ENCODE data around the gene SPEF2. TPM values are rescaled to one million over a fixed set of nuclear protein-coding genes. Genes with fewer than 3 reads are reported as not detected.

SPEF2 gene
- total and polyA plus RNA-seq, 12 donors = 3.3 to 19.7 (median 7.9) TPM

DNA sequence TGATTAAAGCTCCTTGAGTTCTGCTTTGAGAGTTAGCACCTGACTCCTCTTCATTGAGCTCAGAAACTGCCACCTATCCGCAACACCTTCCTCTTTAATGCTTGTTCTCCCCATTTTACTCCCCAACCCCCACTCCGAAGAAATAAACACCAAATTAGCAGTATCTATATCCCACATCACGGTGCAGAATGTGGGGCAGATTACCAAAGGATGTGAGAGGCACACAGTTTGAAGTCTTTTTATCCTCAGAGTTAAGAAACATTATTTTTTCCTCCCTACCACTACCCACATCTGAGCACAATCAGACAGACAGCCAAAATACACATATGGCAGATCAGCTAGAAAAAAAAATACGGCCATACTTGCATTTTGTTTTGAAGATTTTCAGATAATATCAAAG is 212.9 kb downstream of the SPEF2 start:
- WGBS, 4 donors = 79 to 83% (median 81%) methylated on average over 4 of the region's 4 CpGs
- Histone ChIP-seq H3K27me3 (no peaks in the 10 kb centered on the region), H3K4me3 (no peak overlapping the region), H3K27ac (no peak overlapping the region), H3K9me3 (replicated peaks in 1 of 3) (no peaks in the 10 kb centered on the region), H3K4me1 (replicated peaks in 1 of 2) (no peaks in the 10 kb centered on the region), H3K36me3 (replicated peaks in 1 of 2) (no peaks in the 10 kb centered on the region)
- TF ChIP-seq, protein P1, sequence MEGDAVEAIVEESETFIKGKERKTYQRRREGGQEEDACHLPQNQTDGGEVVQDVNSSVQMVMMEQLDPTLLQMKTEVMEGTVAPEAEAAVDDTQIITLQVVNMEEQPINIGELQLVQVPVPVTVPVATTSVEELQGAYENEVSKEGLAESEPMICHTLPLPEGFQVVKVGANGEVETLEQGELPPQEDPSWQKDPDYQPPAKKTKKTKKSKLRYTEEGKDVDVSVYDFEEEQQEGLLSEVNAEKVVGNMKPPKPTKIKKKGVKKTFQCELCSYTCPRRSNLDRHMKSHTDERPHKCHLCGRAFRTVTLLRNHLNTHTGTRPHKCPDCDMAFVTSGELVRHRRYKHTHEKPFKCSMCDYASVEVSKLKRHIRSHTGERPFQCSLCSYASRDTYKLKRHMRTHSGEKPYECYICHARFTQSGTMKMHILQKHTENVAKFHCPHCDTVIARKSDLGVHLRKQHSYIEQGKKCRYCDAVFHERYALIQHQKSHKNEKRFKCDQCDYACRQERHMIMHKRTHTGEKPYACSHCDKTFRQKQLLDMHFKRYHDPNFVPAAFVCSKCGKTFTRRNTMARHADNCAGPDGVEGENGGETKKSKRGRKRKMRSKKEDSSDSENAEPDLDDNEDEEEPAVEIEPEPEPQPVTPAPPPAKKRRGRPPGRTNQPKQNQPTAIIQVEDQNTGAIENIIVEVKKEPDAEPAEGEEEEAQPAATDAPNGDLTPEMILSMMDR (IDR thresholded peaks at IDR 0.05) = no peak
- no peak for TF ChIP-seq POLR2A (IDR thresholded peaks at IDR 0.05)
- no peak for DNase-seq
- intact Hi-C loops (cut with DNase I) = no loop called here

DNA sequence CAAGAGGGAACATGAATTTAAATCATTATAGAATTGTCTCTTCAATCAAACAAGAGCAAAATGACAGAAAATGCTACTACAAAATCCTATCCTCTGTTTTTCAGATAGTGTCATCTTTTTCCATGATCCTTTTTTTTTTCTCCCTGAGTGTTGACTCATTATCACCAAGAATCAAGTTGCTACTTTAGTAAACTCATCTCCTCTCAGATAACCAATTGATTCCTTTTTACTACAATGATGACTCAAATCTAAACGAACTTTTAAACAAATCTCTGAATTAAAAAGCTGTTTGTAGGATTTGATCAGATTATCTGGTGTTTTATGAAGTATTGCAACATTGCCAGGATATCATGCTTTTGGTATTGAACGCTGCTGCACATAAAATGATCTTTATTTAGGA is 215.1 kb downstream of the SPEF2 start:
- Histone ChIP-seq H3K36me3 (replicated peaks in 1 of 2) (no peaks in the 10 kb centered on the region), H3K27ac (no peak overlapping the region), H3K4me3 (no peak overlapping the region), H3K9me3 (replicated peaks in 1 of 3) (no peaks in the 10 kb centered on the region), H3K4me1 (replicated peaks in 1 of 2) (no peaks in the 10 kb centered on the region), H3K27me3 (no peaks in the 10 kb centered on the region)
- DNase-seq = no peak
- 65 to 77% (median 73%) methylated on average over 2 of the region's 2 CpGs for WGBS, 4 donors
- intact Hi-C loops (cut with DNase I) = no loop called here
- TF ChIP-seq, protein P1 (IDR thresholded peaks at IDR 0.05) = no peak
- TF ChIP-seq POLR2A (IDR thresholded peaks at IDR 0.05) = no peak

DNA sequence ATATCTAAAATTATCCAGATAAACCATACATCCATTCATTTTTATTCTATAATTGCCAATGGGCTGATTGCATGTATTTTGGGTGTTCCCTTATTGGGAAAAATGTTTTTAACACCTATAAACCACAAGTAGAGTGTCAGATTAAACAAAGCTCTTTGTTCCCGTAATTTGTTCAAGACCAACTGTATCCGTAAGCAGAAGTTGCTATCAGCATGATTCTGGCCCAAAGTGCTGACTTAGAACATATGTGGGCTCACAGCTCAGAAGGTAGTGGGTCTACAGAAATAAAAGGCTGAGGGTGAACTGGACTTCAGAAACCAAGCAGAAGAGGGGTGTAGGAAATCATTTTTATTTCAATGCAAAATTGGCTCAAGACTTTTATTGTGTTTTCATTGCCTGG is 215.6 kb downstream of the SPEF2 start:
- Histone ChIP-seq H3K36me3 (replicated peaks in 1 of 2) (no peaks in the 10 kb centered on the region), H3K4me3 (no peak overlapping the region), H3K27me3 (no peaks in the 10 kb centered on the region), H3K27ac (no peak overlapping the region), H3K9me3 (replicated peaks in 1 of 3) (no peaks in the 10 kb centered on the region), H3K4me1 (replicated peaks in 1 of 2) (no peaks in the 10 kb centered on the region)
- TF ChIP-seq, protein P1 (IDR thresholded peaks at IDR 0.05) = no peak
- no peak for TF ChIP-seq POLR2A (IDR thresholded peaks at IDR 0.05)
- DNase-seq = no peak
- WGBS, 4 donors = 82 to 89% (median 83%) methylated on average over 2 of the region's 2 CpGs
- intact Hi-C loops (cut with DNase I) = no loop called here

DNA sequence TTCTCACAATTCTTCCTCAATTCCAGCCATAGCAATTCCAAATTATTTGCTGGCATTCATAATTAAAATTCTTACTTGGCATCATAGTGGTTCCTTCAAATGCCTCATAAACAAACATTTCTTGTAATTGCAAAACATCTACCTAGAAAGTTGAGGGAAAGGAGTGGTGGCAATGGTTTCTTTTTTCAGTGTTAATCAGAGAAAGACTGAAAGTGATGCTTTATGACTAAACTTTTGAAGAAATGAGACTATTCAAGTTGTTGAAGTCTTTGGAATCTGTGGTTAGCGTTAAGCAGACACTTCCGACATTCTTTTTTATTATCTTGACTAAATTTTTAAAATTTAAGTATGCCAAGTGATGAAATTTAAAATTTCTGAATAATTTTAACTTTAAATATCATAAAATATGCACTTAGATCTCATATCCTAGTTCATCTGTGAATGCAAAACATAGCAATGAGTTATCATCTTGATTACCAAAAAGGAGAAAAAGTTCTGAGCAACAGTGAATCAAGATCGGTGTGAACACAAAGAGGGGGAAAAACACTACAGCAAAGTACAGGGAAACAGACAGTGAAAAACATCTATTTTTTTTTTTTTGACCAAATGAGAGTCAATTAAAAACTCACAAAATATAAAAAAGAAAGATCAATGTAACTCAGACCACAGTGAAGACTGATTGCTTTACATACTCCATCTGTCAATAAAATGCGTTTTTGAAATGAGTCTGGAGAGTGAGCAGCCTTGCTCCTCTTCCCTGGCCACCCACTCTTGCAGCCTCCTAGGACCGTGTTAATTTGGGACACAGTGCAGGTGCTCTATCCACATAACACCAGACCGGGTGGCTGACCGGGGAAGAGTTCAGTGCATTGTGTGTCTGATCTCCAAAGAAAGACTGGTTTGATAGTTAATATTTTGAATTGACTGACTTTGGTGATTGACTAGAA is 218.4 kb downstream of the SPEF2 start:
- no peak overlapping the region for H3K27ac ChIP-seq
- TF ChIP-seq, protein P1 (IDR thresholded peaks at IDR 0.05) = no peak
- TF ChIP-seq POLR2A (IDR thresholded peaks at IDR 0.05) = no peak
- H3K4me3 ChIP-seq = no peak overlapping the region
- H3K9me3 ChIP-seq (replicated peaks in 1 of 3) = no peaks in the 10 kb centered on the region
- H3K27me3 ChIP-seq = no peaks in the 10 kb centered on the region
- intact Hi-C loops (cut with DNase I) = no loop called here
- H3K4me1 ChIP-seq (replicated peaks in 1 of 2) = no peaks in the 10 kb centered on the region
- H3K36me3 ChIP-seq (replicated peaks in 1 of 2) = no peaks in the 10 kb centered on the region
- 84 to 87% (median 85%) methylated on average over 7 of the region's 7 CpGs for WGBS, 4 donors
- DNase-seq = no peak
